ENCODE results near the gene BIRC7. TPM values are rescaled to one million over a fixed set of nuclear protein-coding genes. Genes with fewer than 3 reads are reported as not detected.

Gene BIRC7
- total and polyA plus RNA-seq, 2 of the 4 experiments (the other 2 are of a cell fraction): not detected

DNA sequence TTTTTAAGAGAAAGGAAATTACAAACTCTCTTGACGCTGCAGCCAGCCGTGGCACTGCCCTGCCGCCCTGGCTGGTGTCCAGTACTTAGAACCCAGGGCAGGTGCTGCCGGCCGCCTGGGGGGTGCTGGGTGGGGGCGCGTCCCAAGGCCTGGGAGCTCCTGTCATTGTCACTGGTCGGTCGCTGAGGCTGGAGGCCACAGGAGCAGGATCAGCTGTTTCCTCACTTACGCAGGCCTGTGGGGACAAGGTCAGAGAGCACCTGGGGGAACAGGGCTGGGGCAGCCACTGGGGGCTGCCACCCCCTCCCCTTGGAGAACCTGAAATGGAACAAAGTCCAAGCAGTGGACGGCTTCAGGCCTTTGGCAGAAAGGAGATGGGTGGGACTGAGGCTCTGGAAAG lies 5.6 kb downstream of the BIRC7 start:
- H4K91ac ChIP-seq (ENCODE audit: insufficient read depth, low read depth, low read length): no peak overlapping the region
- H3K36me3 ChIP-seq (ENCODE audit: control insufficient read depth, insufficient read depth, low read length): no peaks in the 10 kb centered on the region
- H4K20me1 ChIP-seq (ENCODE audit: insufficient read depth, low read length): no peaks in the 10 kb centered on the region
- no peaks in the 10 kb centered on the region for H3K4me1 ChIP-seq (ENCODE audit: control insufficient read depth, insufficient read depth, low read length)
- H3K4me2 ChIP-seq (ENCODE audit: low read depth, low read length): no peak overlapping the region
- H3K56ac ChIP-seq (ENCODE audit: extremely low read depth, insufficient read depth, low read length): no peak overlapping the region
- intact Hi-C loops (cut with micrococcal nuclease) (no loop called here), dilution Hi-C loops (cut with HindIII; ENCODE audit: low sequenced_read_pairs, unreplicated experiment) (no loop called here), in situ Hi-C loops (cut with MboI; ENCODE audit: low sequenced_read_pairs) (no loop called here)
- no peaks in the 10 kb centered on the region for H3K79me1 ChIP-seq (ENCODE audit: low read depth in 1 of 2, low read length in 2 of 2)
- DNase-seq: no peak
- no peak overlapping the region for H2BK20ac ChIP-seq (ENCODE audit: low read depth, low read length)
- H2BK15ac ChIP-seq (ENCODE audit: low read depth, low read length): no peak overlapping the region
- peaks cover 30% of the 10 kb centered on the region; the same call in 1 of the 2 replicates for H3K27me3 ChIP-seq (ENCODE audit: control insufficient read depth, insufficient read depth, low read length)
- H3K14ac ChIP-seq (replicated peaks; ENCODE audit: low read depth, low read length): no peak overlapping the region
- no peak for ATAC-seq (ENCODE audit: low read depth)
- BruUV-seq (replicated peaks): no TSS peak
- H2AK5ac ChIP-seq (ENCODE audit: low read depth, low read length): no peak overlapping the region
- no peak overlapping the region for H2BK120ac ChIP-seq (ENCODE audit: low read depth, low read length)
- H3K9ac ChIP-seq (ENCODE audit: low read depth, low read length): no peak overlapping the region
- POLR2A ChIA-PET (ENCODE audit: unreplicated experiment): no interaction called here
- H2AFZ ChIP-seq (replicated peaks; ENCODE audit: low read length, poor library complexity): no peak overlapping the region
- WGBS, 2 experiments (ENCODE audit: extremely low coverage in 2 of 2, insufficient read length in 1 of 2): 47% methylated on average over 3 of the region's 11 CpGs; no CpG with 5 or more reads in 1 of the 2 experiments
- H3K18ac ChIP-seq (ENCODE audit: low read depth, low read length): no peak overlapping the region
- TF ChIP-seq CEBPB (IDR thresholded peaks at IDR 0.05; ENCODE audit: low read depth, low read length) (no peak), NFE2L2 (IDR thresholded peaks at IDR 0.05; ENCODE audit: low read depth, low read length) (no peak), FOS (IDR thresholded peaks at IDR 0.05; ENCODE audit: low read depth, low read length) (no peak), CHD1 (IDR thresholded peaks at IDR 0.05; ENCODE audit: low read depth, low read length) (no peak), POLR2A (IDR thresholded peaks at IDR 0.05; ENCODE audit: low read depth, low read length) (no peak), RFX5 (IDR thresholded peaks at IDR 0.05; ENCODE audit: low read depth, low read length) (no peak), BHLHE40 (IDR thresholded peaks at IDR 0.05; ENCODE audit: low read depth, low read length) (no peak), RCOR1 (IDR thresholded peaks at IDR 0.05; ENCODE audit: insufficient replicate concordance, low read length) (no peak), MAZ (IDR thresholded peaks at IDR 0.05; ENCODE audit: borderline replicate concordance, low read depth, low read length) (no peak), RAD21 (IDR thresholded peaks at IDR 0.05; ENCODE audit: low read length) (no peak), MXI1 (IDR thresholded peaks at IDR 0.05; ENCODE audit: borderline replicate concordance, low read depth, low read length) (no peak), SMC3 (IDR thresholded peaks at IDR 0.05; ENCODE audit: low read depth, low read length) (no peak), MAFK (IDR thresholded peaks at IDR 0.05; ENCODE audit: low read depth, low read length) (no peak)
- TF ChIP-seq, protein P1, sequence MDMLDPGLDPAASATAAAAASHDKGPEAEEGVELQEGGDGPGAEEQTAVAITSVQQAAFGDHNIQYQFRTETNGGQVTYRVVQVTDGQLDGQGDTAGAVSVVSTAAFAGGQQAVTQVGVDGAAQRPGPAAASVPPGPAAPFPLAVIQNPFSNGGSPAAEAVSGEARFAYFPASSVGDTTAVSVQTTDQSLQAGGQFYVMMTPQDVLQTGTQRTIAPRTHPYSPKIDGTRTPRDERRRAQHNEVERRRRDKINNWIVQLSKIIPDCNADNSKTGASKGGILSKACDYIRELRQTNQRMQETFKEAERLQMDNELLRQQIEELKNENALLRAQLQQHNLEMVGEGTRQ (IDR thresholded peaks at IDR 0.05; ENCODE audit: low read depth, low read length): no peak
- TF ChIP-seq, protein P2, sequence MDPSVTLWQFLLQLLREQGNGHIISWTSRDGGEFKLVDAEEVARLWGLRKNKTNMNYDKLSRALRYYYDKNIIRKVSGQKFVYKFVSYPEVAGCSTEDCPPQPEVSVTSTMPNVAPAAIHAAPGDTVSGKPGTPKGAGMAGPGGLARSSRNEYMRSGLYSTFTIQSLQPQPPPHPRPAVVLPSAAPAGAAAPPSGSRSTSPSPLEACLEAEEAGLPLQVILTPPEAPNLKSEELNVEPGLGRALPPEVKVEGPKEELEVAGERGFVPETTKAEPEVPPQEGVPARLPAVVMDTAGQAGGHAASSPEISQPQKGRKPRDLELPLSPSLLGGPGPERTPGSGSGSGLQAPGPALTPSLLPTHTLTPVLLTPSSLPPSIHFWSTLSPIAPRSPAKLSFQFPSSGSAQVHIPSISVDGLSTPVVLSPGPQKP (IDR thresholded peaks at IDR 0.05; ENCODE audit: borderline replicate concordance, low read depth, low read length): no peak
- TF ChIP-seq, protein P3, sequence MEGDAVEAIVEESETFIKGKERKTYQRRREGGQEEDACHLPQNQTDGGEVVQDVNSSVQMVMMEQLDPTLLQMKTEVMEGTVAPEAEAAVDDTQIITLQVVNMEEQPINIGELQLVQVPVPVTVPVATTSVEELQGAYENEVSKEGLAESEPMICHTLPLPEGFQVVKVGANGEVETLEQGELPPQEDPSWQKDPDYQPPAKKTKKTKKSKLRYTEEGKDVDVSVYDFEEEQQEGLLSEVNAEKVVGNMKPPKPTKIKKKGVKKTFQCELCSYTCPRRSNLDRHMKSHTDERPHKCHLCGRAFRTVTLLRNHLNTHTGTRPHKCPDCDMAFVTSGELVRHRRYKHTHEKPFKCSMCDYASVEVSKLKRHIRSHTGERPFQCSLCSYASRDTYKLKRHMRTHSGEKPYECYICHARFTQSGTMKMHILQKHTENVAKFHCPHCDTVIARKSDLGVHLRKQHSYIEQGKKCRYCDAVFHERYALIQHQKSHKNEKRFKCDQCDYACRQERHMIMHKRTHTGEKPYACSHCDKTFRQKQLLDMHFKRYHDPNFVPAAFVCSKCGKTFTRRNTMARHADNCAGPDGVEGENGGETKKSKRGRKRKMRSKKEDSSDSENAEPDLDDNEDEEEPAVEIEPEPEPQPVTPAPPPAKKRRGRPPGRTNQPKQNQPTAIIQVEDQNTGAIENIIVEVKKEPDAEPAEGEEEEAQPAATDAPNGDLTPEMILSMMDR (conservative IDR thresholded peaks at IDR 0.05; ENCODE audit: low read depth, low read length): no peak
- no peak overlapping the region for H4K5ac ChIP-seq (ENCODE audit: low read depth, low read length)
- no peak overlapping the region for H3K4ac ChIP-seq (ENCODE audit: low read depth, low read length)
- H3K4me3 ChIP-seq (ENCODE audit: insufficient read depth, low read depth, low read length): no peak overlapping the region
- H3K27ac ChIP-seq (ENCODE audit: insufficient read depth, low read length): no peak overlapping the region
- H2BK5ac ChIP-seq (ENCODE audit: low read depth, low read length, poor library complexity, severe bottlenecking): no peak overlapping the region
- H4K8ac ChIP-seq (ENCODE audit: low read depth in 2 of 2, low read length in 2 of 2): no peak overlapping the region
- H3K9me1 ChIP-seq (ENCODE audit: insufficient read depth, low read length): no peaks in the 10 kb centered on the region
- no peak overlapping the region for H2AK9ac ChIP-seq (replicated peaks; ENCODE audit: low read depth, low read length, poor library complexity)
- no peaks in the 10 kb centered on the region for H3K9me3 ChIP-seq (ENCODE audit: control insufficient read depth, insufficient read depth, low read length)
- H3K23ac ChIP-seq (ENCODE audit: low read depth, low read length): no peak overlapping the region
- CTCF ChIA-PET: no interaction called here

Measured in IMR-90 (cell line).